ENCODE results near the gene TTC34.

GRCh38 chr1:2612591-2613365 is 188.7 kb downstream of the TTC34 start:
- TF ChIP-seq EP300 (IDR thresholded peaks at IDR 0.05) (no peak), POLR2A (IDR thresholded peaks at IDR 0.05) (no peak), CTCF (IDR thresholded peaks at IDR 0.05) (no peak)

Measured in gastroesophageal sphincter (tissue), 3 donors.